CD8-positive, alpha-beta memory T cell (primary cell): ENCODE measurements around the gene INHBB. TPM values are rescaled to one million over a fixed set of nuclear protein-coding genes. Genes with fewer than 3 reads are reported as not detected.

Experiments
- CTCF ChIA-PET: fragments of 350-600 bp; sonication (Branson Sonifier 250); formaldehyde crosslinking; loops from one replicate; lab custom pipeline; 2021; ENCODE audit warnings: antibody characterized with exemption; lab: Charles Lee
- POLR2A ChIA-PET: fragments of 350-600 bp; sonication (Branson Sonifier 250); formaldehyde crosslinking; loops from one replicate; lab custom pipeline; 2021; ENCODE audit warnings: antibody characterized with exemption; lab: Charles Lee
- DNase-seq, 5 donors: peaks; one replicate each; pipeline versions ENCODE4 v3.0.0 to v3.0.0-alpha.2; 2020 to 2022; ENCODE audit warnings: mixed read lengths in 1 of 5
- H3K27ac ChIP-seq: one replicate; pipeline ENCODE4 v1.7.0; 2013; ENCODE audit warnings: low read depth, mild to moderate bottlenecking, low read length, moderate library complexity
- H3K27me3 ChIP-seq: 2 replicates; pipeline ENCODE4 v1.7.0; 2013; ENCODE audit warnings: low read length, mild to moderate bottlenecking; ENCODE audit not compliant: insufficient read depth, poor library complexity, severe bottlenecking
- H3K36me3 ChIP-seq: 2 replicates; pipeline ENCODE4 v1.7.0; 2013; ENCODE audit warnings: mild to moderate bottlenecking, low read length, moderate library complexity; ENCODE audit not compliant: insufficient read depth
- H3K4me1 ChIP-seq: 2 replicates; pipeline ENCODE4 v1.7.0; 2013; ENCODE audit warnings: mild to moderate bottlenecking, low read length, moderate library complexity; ENCODE audit not compliant: insufficient read depth
- H3K4me3 ChIP-seq: 2 replicates; pipeline ENCODE4 v1.7.0; 2013; ENCODE audit warnings: mild to moderate bottlenecking, low read length
- H3K9me3 ChIP-seq: 2 replicates; pipeline ENCODE4 v1.7.0; 2013; ENCODE audit warnings: mild to moderate bottlenecking, low read length
- H3K27ac Mint-ChIP-seq, 8 donors: one replicate each; pipeline ENCODE4 v1.8.0; 2020 to 2021; ENCODE audit warnings: mixed read lengths in 8 of 8, mild to moderate bottlenecking in 6 of 8, inconsistent platforms in 3 of 8, moderate library complexity in 3 of 8
- H3K27me3 Mint-ChIP-seq, 2 donors: one replicate each; pipeline ENCODE4 v1.8.0; 2020 to 2021; ENCODE audit warnings: mixed read lengths in 2 of 2, mild to moderate bottlenecking in 1 of 2, moderate library complexity in 1 of 2
- H3K36me3 Mint-ChIP-seq, 3 donors: one replicate each; pipeline ENCODE4 v1.8.0; 2020 to 2021; ENCODE audit warnings: mixed read lengths in 3 of 3, inconsistent platforms in 1 of 3, mild to moderate bottlenecking in 1 of 3
- H3K4me1 Mint-ChIP-seq, 3 donors: one replicate each; pipeline ENCODE4 v1.8.0; 2020 to 2021; ENCODE audit warnings: mixed read lengths in 3 of 3, inconsistent platforms in 1 of 3, mild to moderate bottlenecking in 1 of 3
- H3K4me3 Mint-ChIP-seq, 7 donors: one replicate each; pipeline ENCODE4 v1.8.0; 2020 to 2021; ENCODE audit warnings: mixed read lengths in 7 of 7, mild to moderate bottlenecking in 6 of 7, moderate library complexity in 4 of 7, inconsistent platforms in 2 of 7
- H3K9me3 Mint-ChIP-seq, 5 donors: one replicate each; pipeline ENCODE4 v1.8.0; 2020 to 2022; ENCODE audit warnings: mixed read lengths in 5 of 5, mild to moderate bottlenecking in 3 of 5, moderate library complexity in 2 of 5, inconsistent platforms in 1 of 5
- polyA plus RNA-seq: library from polyadenylated mRNA; unstranded; fragments of 300-500 nt; fragmentation: Illumina TruSeq; gene quantifications from one replicate; pipeline ENCODE4 v1.2.3, GENCODE V29; 2021
- total RNA-seq, 2 experiments: library from RNA; stranded (reverse); gene quantifications; one replicate each; pipeline ENCODE4 v1.2.3, GENCODE V29; 2021

INHBB gene
- total and polyA plus RNA-seq, 3 experiments from 2014 or later = not detected

- POLR2A ChIA-PET = no interaction called here
- CTCF ChIA-PET = no interaction called here
- H3K4me1 ChIP-seq = no peaks in the 10 kb centered on the region
- no peaks in the 10 kb centered on the region for H3K9me3 ChIP-seq
- Mint-ChIP-seq H3K27me3 (peaks cover 2 to 10% of the 10 kb centered on the region in 2 donors), H3K9me3 (no peaks in the 10 kb centered on the region), H3K4me1 (no peaks in the 10 kb centered on the region), H3K27ac (no peak overlapping the region), H3K36me3 (no peaks in the 10 kb centered on the region), H3K4me3 (no peak overlapping the region)
- no peak overlapping the region for H3K27ac ChIP-seq
- no peak for DNase-seq
- H3K4me3 ChIP-seq = no peak overlapping the region
- no peaks in the 10 kb centered on the region for H3K36me3 ChIP-seq
- no peaks in the 10 kb centered on the region for H3K27me3 ChIP-seq
Measured at GRCh38 chr2:120366698-120367097, 20.8 kb downstream of the INHBB start.

- no peaks in the 10 kb centered on the region for H3K4me1 Mint-ChIP-seq
- Histone ChIP-seq H3K9me3 (no peaks in the 10 kb centered on the region), H3K4me1 (no peaks in the 10 kb centered on the region), H3K36me3 (no peaks in the 10 kb centered on the region), H3K27me3 (no peaks in the 10 kb centered on the region), H3K4me3 (no peak overlapping the region), H3K27ac (no peak overlapping the region)
- DNase-seq = no peak
- H3K36me3 Mint-ChIP-seq = no peaks in the 10 kb centered on the region
- no peak overlapping the region for H3K27ac Mint-ChIP-seq
- ChIA-PET POLR2A (no interaction called here), CTCF (no interaction called here)
- no peaks in the 10 kb centered on the region for H3K9me3 Mint-ChIP-seq
- peak overlapping the region in 1 of 7 donors; percentile 68 for H3K4me3 Mint-ChIP-seq
- peaks cover 2 to 10% of the 10 kb centered on the region in 2 donors for H3K27me3 Mint-ChIP-seq
Measured at GRCh38 chr2:120367221-120367620, 21.3 kb downstream of the INHBB start.

- Mint-ChIP-seq H3K4me1 (no peaks in the 10 kb centered on the region), H3K4me3 (no peak overlapping the region), H3K36me3 (no peaks in the 10 kb centered on the region), H3K9me3 (no peaks in the 10 kb centered on the region), H3K27ac (no peak overlapping the region), H3K27me3 (peaks cover 2 to 10% of the 10 kb centered on the region in 2 donors)
- Histone ChIP-seq H3K9me3 (no peaks in the 10 kb centered on the region), H3K4me3 (no peak overlapping the region), H3K27me3 (no peaks in the 10 kb centered on the region), H3K27ac (no peak overlapping the region), H3K4me1 (no peaks in the 10 kb centered on the region), H3K36me3 (no peaks in the 10 kb centered on the region)
- ChIA-PET CTCF (no interaction called here), POLR2A (no interaction called here)
- no peak for DNase-seq
Measured at GRCh38 chr2:120367649-120368048, 21.7 kb downstream of the INHBB start.

- ChIA-PET POLR2A (no interaction called here), CTCF (no interaction called here)
- no peaks in the 10 kb centered on the region for H3K9me3 Mint-ChIP-seq
- Histone ChIP-seq H3K4me3 (no peak overlapping the region), H3K36me3 (no peaks in the 10 kb centered on the region), H3K27me3 (no peaks in the 10 kb centered on the region), H3K27ac (no peak overlapping the region), H3K4me1 (no peaks in the 10 kb centered on the region), H3K9me3 (no peaks in the 10 kb centered on the region)
- H3K4me3 Mint-ChIP-seq = no peak overlapping the region
- no peaks in the 10 kb centered on the region for H3K36me3 Mint-ChIP-seq
- no peaks in the 10 kb centered on the region for H3K4me1 Mint-ChIP-seq
- no peak overlapping the region for H3K27ac Mint-ChIP-seq
- H3K27me3 Mint-ChIP-seq = peaks cover 2 to 10% of the 10 kb centered on the region in 2 donors
- no peak for DNase-seq
Measured at GRCh38 chr2:120368086-120368485, 22.1 kb downstream of the INHBB start.

GRCh38 chr2:120369250-120369649, 23.3 kb downstream of the INHBB start:
- ChIA-PET CTCF (no interaction called here), POLR2A (no interaction called here)
- H3K36me3 Mint-ChIP-seq = no peaks in the 10 kb centered on the region
- Histone ChIP-seq H3K9me3 (no peaks in the 10 kb centered on the region), H3K27me3 (no peaks in the 10 kb centered on the region), H3K4me3 (no peak overlapping the region), H3K27ac (no peak overlapping the region), H3K4me1 (no peaks in the 10 kb centered on the region), H3K36me3 (no peaks in the 10 kb centered on the region)
- no peak for DNase-seq
- H3K27ac Mint-ChIP-seq = no peak overlapping the region
- no peak overlapping the region for H3K4me3 Mint-ChIP-seq
- no peaks in the 10 kb centered on the region for H3K9me3 Mint-ChIP-seq
- peaks cover 2 to 10% of the 10 kb centered on the region in 2 donors for H3K27me3 Mint-ChIP-seq
- no peaks in the 10 kb centered on the region for H3K4me1 Mint-ChIP-seq

GRCh38 chr2:120371969-120372625, 26.2 kb downstream of the INHBB start:
- no peaks in the 10 kb centered on the region for H3K36me3 Mint-ChIP-seq
- POLR2A ChIA-PET = no interaction called here
- H3K4me1 Mint-ChIP-seq = no peaks in the 10 kb centered on the region
- CTCF ChIA-PET = no interaction called here
- no peaks in the 10 kb centered on the region for H3K36me3 ChIP-seq
- no peak for DNase-seq
- H3K4me1 ChIP-seq = no peaks in the 10 kb centered on the region
- no peaks in the 10 kb centered on the region for H3K9me3 Mint-ChIP-seq
- no peak overlapping the region for H3K4me3 ChIP-seq
- no peak overlapping the region for H3K27ac Mint-ChIP-seq
- H3K27me3 ChIP-seq = no peaks in the 10 kb centered on the region
- H3K27me3 Mint-ChIP-seq = peaks cover under 1 to 2% of the 10 kb centered on the region in 2 donors
- H3K9me3 ChIP-seq = no peaks in the 10 kb centered on the region
- H3K4me3 Mint-ChIP-seq = no peak overlapping the region
- no peak overlapping the region for H3K27ac ChIP-seq

- Histone ChIP-seq H3K27ac (no peak overlapping the region), H3K9me3 (no peaks in the 10 kb centered on the region), H3K4me3 (no peak overlapping the region), H3K4me1 (no peaks in the 10 kb centered on the region), H3K36me3 (no peaks in the 10 kb centered on the region), H3K27me3 (no peaks in the 10 kb centered on the region)
- H3K4me1 Mint-ChIP-seq = no peaks in the 10 kb centered on the region
- no peak overlapping the region for H3K27ac Mint-ChIP-seq
- no peaks in the 10 kb centered on the region for H3K9me3 Mint-ChIP-seq
- no peaks in the 10 kb centered on the region for H3K36me3 Mint-ChIP-seq
- H3K4me3 Mint-ChIP-seq = no peak overlapping the region
- CTCF ChIA-PET = no interaction called here
- peaks cover 3 to 4% of the 10 kb centered on the region in 2 donors for H3K27me3 Mint-ChIP-seq
- POLR2A ChIA-PET = no interaction called here
- no peak for DNase-seq
Measured at GRCh38 chr2:120372816-120373215, 26.9 kb downstream of the INHBB start.

- H3K9me3 ChIP-seq = no peaks in the 10 kb centered on the region
- no peaks in the 10 kb centered on the region for H3K4me1 Mint-ChIP-seq
Measured at GRCh38 chr2:120373424-120373823, 27.5 kb downstream of the INHBB start.

More at GRCh38 chr2:120373424-120373823, 27.5 kb downstream of the INHBB start:
- POLR2A ChIA-PET = no interaction called here
- no peak overlapping the region for H3K27ac ChIP-seq
- Mint-ChIP-seq H3K36me3 (no peaks in the 10 kb centered on the region), H3K27ac (no peak overlapping the region), H3K9me3 (no peaks in the 10 kb centered on the region), H3K4me3 (no peak overlapping the region), H3K27me3 (peaks cover 8 to 9% of the 10 kb centered on the region in 2 donors)
- H3K36me3 ChIP-seq = no peaks in the 10 kb centered on the region
- H3K27me3 ChIP-seq = no peaks in the 10 kb centered on the region
- CTCF ChIA-PET = no interaction called here
- no peak for DNase-seq
- H3K4me3 ChIP-seq = no peak overlapping the region
- no peaks in the 10 kb centered on the region for H3K4me1 ChIP-seq
